Neural cell (in vitro differentiated cells): Measurements from ENCODE around the gene OR1B1. TPM values are rescaled to one million over a fixed set of nuclear protein-coding genes. Genes with fewer than 3 reads are reported as not detected.

ENCODE experiments used
- H2AFZ ChIP-seq: fragments of 200-600, 300-800 bp; sonication (generic), shearing (Covaris generic); 2 replicates; pipeline ENCODE4 v1.6.0; 2014; ENCODE audit warnings: low read depth, mild to moderate bottlenecking, antibody characterized with exemption, low read length, moderate library complexity
- H3F3A ChIP-seq: fragments of 200-600 bp; shearing (Covaris generic); 2 replicates; pipeline ENCODE4 v1.6.1; 2016; ENCODE audit warnings: mild to moderate bottlenecking, moderate library complexity, mixed read lengths, antibody characterized with exemption, low read length; ENCODE audit not compliant: insufficient read depth, poor library complexity, severe bottlenecking
- H3K27ac ChIP-seq: fragments of 200-600, 300-800 bp; sonication (generic), shearing (Covaris generic); 2 replicates; pipeline ENCODE4 v1.5.1; 2014; ENCODE audit warnings: mild to moderate bottlenecking, low read length, moderate library complexity
- H3K27me3 ChIP-seq: fragments of 300-800, 200-600 bp; sonication (generic), shearing (Covaris generic); 2 replicates; pipeline ENCODE4 v1.6.0; 2014; ENCODE audit warnings: mild to moderate bottlenecking, low read depth, low read length, moderate library complexity; ENCODE audit not compliant: insufficient read depth
- H3K36me3 ChIP-seq: fragments of 300-800, 200-600 bp; sonication (generic), shearing (Covaris generic); 2 replicates; pipeline ENCODE4 v1.5.1; 2014; ENCODE audit warnings: mild to moderate bottlenecking, antibody characterized with exemption, low read length, moderate library complexity; ENCODE audit not compliant: insufficient read depth
- H3K4me2 ChIP-seq: fragments of 300-800, 200-600 bp; sonication (generic), shearing (Covaris generic); 2 replicates; pipeline ENCODE4 v1.6.0; 2014; ENCODE audit warnings: mild to moderate bottlenecking, low read length
- H3K4me3 ChIP-seq: fragments of 300-800, 200-600 bp; sonication (generic), shearing (Covaris generic); 2 replicates; pipeline ENCODE4 v1.5.1; 2014; ENCODE audit warnings: mild to moderate bottlenecking, low read length, moderate library complexity
- H3K79me2 ChIP-seq: fragments of 200-600 bp; shearing (Covaris generic); replicated peaks from 2 replicates; pipeline ENCODE4 v1.6.0; 2014; ENCODE audit warnings: mild to moderate bottlenecking, low read length, moderate library complexity; ENCODE audit not compliant: insufficient read depth
- H3K9ac ChIP-seq: fragments of 300-800, 200-600 bp; sonication (generic), shearing (Covaris generic); 2 replicates; pipeline ENCODE4 v1.6.1; 2016; ENCODE audit warnings: mild to moderate bottlenecking, low read length, mixed read lengths
- H3K9me2 ChIP-seq: fragments of 200-600 bp; shearing (Covaris generic); 2 replicates; pipeline ENCODE4 v1.6.1; 2016; ENCODE audit warnings: mild to moderate bottlenecking, low read length, mixed read lengths; ENCODE audit not compliant: insufficient read depth
- H3K9me3 ChIP-seq: fragments of 200-600, 300-800 bp; sonication (generic), shearing (Covaris generic); 2 replicates; pipeline ENCODE4 v1.6.1; 2016; ENCODE audit warnings: mild to moderate bottlenecking, mixed run types, low read length, moderate library complexity, mixed read lengths
- H4K20me1 ChIP-seq: fragments of 200-600 bp; shearing (Covaris generic); 2 replicates; pipeline ENCODE4 v1.6.1; 2016; ENCODE audit warnings: mild to moderate bottlenecking, mixed run types; ENCODE audit not compliant: insufficient read depth
- CTCF ChIP-seq: fragments of 450-650 bp; IDR thresholded peaks from 2 replicates; pipeline ENCODE4 v1.5.1; 2014; ENCODE audit warnings: antibody characterized with exemption, mild to moderate bottlenecking, moderate library complexity; ENCODE audit not compliant: poor library complexity, severe bottlenecking
- EP300 ChIP-seq: fragments of 450-650 bp; conservative IDR thresholded peaks from 2 replicates; pipeline ENCODE4 v1.6.1; 2014; ENCODE audit warnings: antibody characterized with exemption, mild to moderate bottlenecking, moderate library complexity; ENCODE audit not compliant: poor library complexity, severe bottlenecking
- EZH2 ChIP-seq: fragments of 200-600, 300-800 bp; shearing (Covaris generic), sonication (generic); IDR thresholded peaks from 2 replicates; pipeline ENCODE4 v1.6.1; 2014; ENCODE audit warnings: antibody characterized with exemption, low read length, borderline replicate concordance, mild to moderate bottlenecking; ENCODE audit not compliant: insufficient read depth, poor library complexity, severe bottlenecking
- MXI1 ChIP-seq: fragments of 450-650 bp; conservative IDR thresholded peaks from 2 replicates; pipeline ENCODE4 v1.6.1; 2014; ENCODE audit warnings: antibody characterized with exemption, mild to moderate bottlenecking; ENCODE audit not compliant: poor library complexity, severe bottlenecking
- POLR2AphosphoS5 ChIP-seq: IDR thresholded peaks from 2 replicates; pipeline ENCODE4 v1.6.1; 2012
- RAD21 ChIP-seq: fragments of 450-650 bp; conservative IDR thresholded peaks from 2 replicates; pipeline ENCODE4 v1.6.1; 2014; ENCODE audit warnings: antibody characterized with exemption, mild to moderate bottlenecking, moderate library complexity
- SMC3 ChIP-seq: fragments of 450-650 bp; conservative IDR thresholded peaks from 2 replicates; pipeline ENCODE4 v1.6.1; 2014; ENCODE audit warnings: antibody characterized with exemption, mild to moderate bottlenecking, moderate library complexity; ENCODE audit not compliant: poor library complexity
- TAF1 ChIP-seq: IDR thresholded peaks from 2 replicates; pipeline ENCODE4 v1.6.1; 2012; ENCODE audit warnings: low read depth
- polyA minus RNA-seq: library from RNA; depleted of rRNA, polyadenylated mRNA; stranded (reverse); fragments of >200 nt; gene quantifications from 2 replicates; pipeline ENCODE4 v1.2.3, GENCODE V29; 2014
- polyA plus RNA-seq: library from polyadenylated mRNA; depleted of rRNA; stranded (reverse); fragments of >200 nt; gene quantifications from 2 replicates; pipeline ENCODE4 v1.2.3, GENCODE V29; 2014
- TF ChIP-seq, protein P1 (sequence below): IDR thresholded peaks from 2 replicates; pipeline ENCODE4 v1.6.1; 2012; ENCODE audit warnings: borderline replicate concordance

OR1B1 gene
- polyA plus RNA-seq = not detected in 2 replicates
- not detected in 2 replicates for polyA minus RNA-seq

DNA sequence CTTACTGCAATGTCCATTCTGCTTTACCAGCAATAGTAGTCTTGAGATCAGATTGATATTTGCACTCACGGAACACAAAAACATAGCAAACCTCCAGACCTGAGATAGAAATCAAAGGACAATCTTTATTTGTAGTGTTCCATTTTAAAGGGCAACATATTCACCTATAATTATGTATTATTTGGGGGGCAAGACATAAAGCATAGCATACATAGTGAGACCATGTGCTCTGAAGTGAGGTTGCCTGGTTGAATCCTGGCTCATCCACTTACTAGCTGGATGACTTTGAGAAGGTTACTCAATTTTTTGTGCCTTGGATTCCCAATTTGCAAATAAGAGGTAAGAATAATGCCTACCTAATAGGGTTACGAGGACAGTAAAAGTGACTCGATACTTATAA, at the start of gene OR1B1:
OR1B1 (minus strand) TSS at position 101 of the 400 bp plus-strand sequence.
- Histone ChIP-seq H3K9ac (no peak within 1 kb of the TSS), H2AFZ (no peak within 1 kb of the TSS), H4K20me1 (no peaks in the 10 kb centered on the region), H3K9me2 (no peaks in the 10 kb centered on the region), H3K79me2 (no peaks in the 10 kb centered on the region), H3K4me2 (no peak within 1 kb of the TSS), H3K36me3 (no peaks in the 10 kb centered on the region), H3F3A (no peaks in the 10 kb centered on the region), H3K9me3 (no peaks in the 10 kb centered on the region), H3K27me3 (no peaks in the 10 kb centered on the region), H3K27ac (no peak within 1 kb of the TSS), H3K4me3 (no peak within 1 kb of the TSS)
- TF ChIP-seq CTCF (no peak), TAF1 (no peak), EP300 (no peak), SMC3 (no peak), EZH2 (no peak), RAD21 (no peak), MXI1 (no peak), POLR2AphosphoS5 (no peak)
- TF ChIP-seq, protein P1, sequence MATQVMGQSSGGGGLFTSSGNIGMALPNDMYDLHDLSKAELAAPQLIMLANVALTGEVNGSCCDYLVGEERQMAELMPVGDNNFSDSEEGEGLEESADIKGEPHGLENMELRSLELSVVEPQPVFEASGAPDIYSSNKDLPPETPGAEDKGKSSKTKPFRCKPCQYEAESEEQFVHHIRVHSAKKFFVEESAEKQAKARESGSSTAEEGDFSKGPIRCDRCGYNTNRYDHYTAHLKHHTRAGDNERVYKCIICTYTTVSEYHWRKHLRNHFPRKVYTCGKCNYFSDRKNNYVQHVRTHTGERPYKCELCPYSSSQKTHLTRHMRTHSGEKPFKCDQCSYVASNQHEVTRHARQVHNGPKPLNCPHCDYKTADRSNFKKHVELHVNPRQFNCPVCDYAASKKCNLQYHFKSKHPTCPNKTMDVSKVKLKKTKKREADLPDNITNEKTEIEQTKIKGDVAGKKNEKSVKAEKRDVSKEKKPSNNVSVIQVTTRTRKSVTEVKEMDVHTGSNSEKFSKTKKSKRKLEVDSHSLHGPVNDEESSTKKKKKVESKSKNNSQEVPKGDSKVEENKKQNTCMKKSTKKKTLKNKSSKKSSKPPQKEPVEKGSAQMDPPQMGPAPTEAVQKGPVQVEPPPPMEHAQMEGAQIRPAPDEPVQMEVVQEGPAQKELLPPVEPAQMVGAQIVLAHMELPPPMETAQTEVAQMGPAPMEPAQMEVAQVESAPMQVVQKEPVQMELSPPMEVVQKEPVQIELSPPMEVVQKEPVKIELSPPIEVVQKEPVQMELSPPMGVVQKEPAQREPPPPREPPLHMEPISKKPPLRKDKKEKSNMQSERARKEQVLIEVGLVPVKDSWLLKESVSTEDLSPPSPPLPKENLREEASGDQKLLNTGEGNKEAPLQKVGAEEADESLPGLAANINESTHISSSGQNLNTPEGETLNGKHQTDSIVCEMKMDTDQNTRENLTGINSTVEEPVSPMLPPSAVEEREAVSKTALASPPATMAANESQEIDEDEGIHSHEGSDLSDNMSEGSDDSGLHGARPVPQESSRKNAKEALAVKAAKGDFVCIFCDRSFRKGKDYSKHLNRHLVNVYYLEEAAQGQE = no peak

- Histone ChIP-seq H3F3A (no peaks in the 10 kb centered on the region), H2AFZ (no peak overlapping the region), H3K27me3 (no peaks in the 10 kb centered on the region), H4K20me1 (no peaks in the 10 kb centered on the region), H3K9me3 (peaks cover 4% of the 10 kb centered on the region), H3K27ac (no peak overlapping the region), H3K79me2 (no peaks in the 10 kb centered on the region), H3K36me3 (no peaks in the 10 kb centered on the region), H3K9ac (no peak overlapping the region), H3K4me3 (no peak overlapping the region), H3K4me2 (no peak overlapping the region), H3K9me2 (no peaks in the 10 kb centered on the region)
- TF ChIP-seq SMC3 = no peak
- TF ChIP-seq TAF1 = no peak
- TF ChIP-seq CTCF = no peak
- TF ChIP-seq POLR2AphosphoS5 = no peak
Observed at GRCh38 chr9:122695696-122696095, 38.3 kb upstream of the OR1B1 start.
